Thoracic aorta (tissue), 2 donors: ENCODE data around the gene C2CD5. TPM values are rescaled to one million over a fixed set of nuclear protein-coding genes. Genes with fewer than 3 reads are reported as not detected.
A peak's percentile ranks its signal among the peaks of the same experiment; 100 is the strongest.

ENCODE experiments used
- ATAC-seq: fragments of 150-250 bp; one replicate; pipeline ENCODE4 v1.8.0; 2017; ENCODE audit warnings: low read depth; ENCODE audit not compliant: insufficient number of reproducible peaks, low FRiP score
- DNase-seq: peaks from one replicate; pipeline ENCODE4 v3.0.0-alpha.2; 2020; ENCODE audit warnings: low spot score
- H3K27ac ChIP-seq, 2 donors: fragments of 200-600 bp; sonication (generic); 1 replicate in 1 of 2; 2 replicates in 1 of 2; pipeline ENCODE4 v1.5.1; 2016; ENCODE audit warnings: mild to moderate bottlenecking in 2 of 2, moderate library complexity in 2 of 2
- H3K27me3 ChIP-seq: fragments of 200-600 bp; sonication (generic); replicated peaks from 2 replicates; pipeline ENCODE4 v1.6.0; 2016; ENCODE audit warnings: mild to moderate bottlenecking; ENCODE audit not compliant: insufficient read depth
- H3K36me3 ChIP-seq: fragments of 200-600 bp; sonication (generic); one replicate; pipeline ENCODE4 v1.5.1; 2016
- H3K4me1 ChIP-seq, 2 donors: fragments of 200-600 bp; sonication (generic); 1 replicate in 1 of 2; 2 replicates in 1 of 2; pipeline versions ENCODE4 v1.5.1 to v1.6.0; 2016; ENCODE audit warnings: low read depth in 2 of 2, mild to moderate bottlenecking in 1 of 2; ENCODE audit not compliant: control insufficient read depth in 1 of 2
- H3K4me3 ChIP-seq: fragments of 200-600 bp; sonication (generic); 2 replicates; pipeline ENCODE4 v1.5.1; 2016; ENCODE audit warnings: mild to moderate bottlenecking
- H3K9me3 ChIP-seq: fragments of 200-600 bp; sonication (generic); 2 replicates; pipeline ENCODE4 v1.5.1; 2016
- total RNA-seq, 2 donors: library from RNA; depleted of rRNA; stranded (reverse); fragments of >200 nt; gene quantifications; one replicate each; pipeline versions ENCODE4 v1.1.0 to v1.2.3, GENCODE V29; 2016
- TF ChIP-seq, protein P1 (sequence below): fragments of 200-600 bp; sonication (generic); IDR thresholded peaks from one replicate; pipeline ENCODE4 v1.5.1; 2019; ENCODE audit warnings: antibody characterized with exemption

Gene C2CD5
- total RNA-seq, 2 donors from 2014 or later: 41.3 to 60.0 TPM

DNA sequence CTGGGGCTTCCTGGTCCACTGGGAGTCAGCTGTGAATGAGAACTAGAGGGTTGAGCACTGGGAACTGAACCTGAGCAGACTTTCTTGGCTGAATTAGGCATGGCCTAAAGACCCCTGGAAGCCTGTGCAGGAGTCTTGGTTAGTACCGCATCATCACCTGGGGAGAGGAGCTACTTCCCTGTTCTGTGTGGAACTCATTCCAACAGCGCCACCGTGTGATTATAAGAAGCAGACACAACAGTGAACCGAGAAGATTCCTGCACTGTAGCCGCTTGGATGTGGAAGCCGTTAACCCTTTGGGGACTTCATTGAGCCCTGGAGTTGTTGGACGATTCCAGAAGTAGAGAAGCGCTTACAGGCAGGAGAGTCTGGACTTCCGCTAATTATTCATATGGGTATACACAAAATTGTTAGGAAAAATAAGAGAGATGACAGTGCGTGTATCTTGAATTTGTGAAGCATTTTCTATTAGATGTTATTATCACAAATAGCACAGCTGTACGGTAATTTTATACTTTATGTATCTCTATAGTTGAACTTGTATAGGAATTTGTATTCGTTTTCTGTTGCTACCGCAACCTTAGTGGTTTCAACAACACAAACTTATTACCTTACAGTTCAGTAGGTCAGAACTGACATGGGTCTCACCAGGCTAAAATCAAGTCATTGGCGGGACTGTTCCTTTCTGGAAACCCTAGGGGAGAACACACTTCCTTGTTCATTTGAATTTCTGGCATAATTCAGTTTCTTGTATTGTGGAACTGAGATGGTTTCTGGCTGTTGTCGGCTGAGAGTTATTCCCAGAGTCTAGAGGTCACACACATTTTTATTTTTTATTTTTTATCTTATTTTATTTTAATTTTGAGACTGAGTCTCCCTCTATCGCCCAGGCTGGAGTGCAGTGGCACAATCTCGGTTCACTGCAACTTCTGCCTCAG, 100.7 kb downstream of the C2CD5 start:
- Histone ChIP-seq H3K36me3 (no peaks in the 10 kb centered on the region), H3K4me3 (no peak overlapping the region), H3K27ac (no peak overlapping the region), H3K4me1 (no peaks in the 10 kb centered on the region), H3K27me3 (no peaks in the 10 kb centered on the region), H3K9me3 (no peaks in the 10 kb centered on the region)
- TF ChIP-seq, protein P1, sequence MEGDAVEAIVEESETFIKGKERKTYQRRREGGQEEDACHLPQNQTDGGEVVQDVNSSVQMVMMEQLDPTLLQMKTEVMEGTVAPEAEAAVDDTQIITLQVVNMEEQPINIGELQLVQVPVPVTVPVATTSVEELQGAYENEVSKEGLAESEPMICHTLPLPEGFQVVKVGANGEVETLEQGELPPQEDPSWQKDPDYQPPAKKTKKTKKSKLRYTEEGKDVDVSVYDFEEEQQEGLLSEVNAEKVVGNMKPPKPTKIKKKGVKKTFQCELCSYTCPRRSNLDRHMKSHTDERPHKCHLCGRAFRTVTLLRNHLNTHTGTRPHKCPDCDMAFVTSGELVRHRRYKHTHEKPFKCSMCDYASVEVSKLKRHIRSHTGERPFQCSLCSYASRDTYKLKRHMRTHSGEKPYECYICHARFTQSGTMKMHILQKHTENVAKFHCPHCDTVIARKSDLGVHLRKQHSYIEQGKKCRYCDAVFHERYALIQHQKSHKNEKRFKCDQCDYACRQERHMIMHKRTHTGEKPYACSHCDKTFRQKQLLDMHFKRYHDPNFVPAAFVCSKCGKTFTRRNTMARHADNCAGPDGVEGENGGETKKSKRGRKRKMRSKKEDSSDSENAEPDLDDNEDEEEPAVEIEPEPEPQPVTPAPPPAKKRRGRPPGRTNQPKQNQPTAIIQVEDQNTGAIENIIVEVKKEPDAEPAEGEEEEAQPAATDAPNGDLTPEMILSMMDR: peak; percentile 71
- peak; percentile 6 for DNase-seq
- peak; percentile 91 for ATAC-seq

DNA sequence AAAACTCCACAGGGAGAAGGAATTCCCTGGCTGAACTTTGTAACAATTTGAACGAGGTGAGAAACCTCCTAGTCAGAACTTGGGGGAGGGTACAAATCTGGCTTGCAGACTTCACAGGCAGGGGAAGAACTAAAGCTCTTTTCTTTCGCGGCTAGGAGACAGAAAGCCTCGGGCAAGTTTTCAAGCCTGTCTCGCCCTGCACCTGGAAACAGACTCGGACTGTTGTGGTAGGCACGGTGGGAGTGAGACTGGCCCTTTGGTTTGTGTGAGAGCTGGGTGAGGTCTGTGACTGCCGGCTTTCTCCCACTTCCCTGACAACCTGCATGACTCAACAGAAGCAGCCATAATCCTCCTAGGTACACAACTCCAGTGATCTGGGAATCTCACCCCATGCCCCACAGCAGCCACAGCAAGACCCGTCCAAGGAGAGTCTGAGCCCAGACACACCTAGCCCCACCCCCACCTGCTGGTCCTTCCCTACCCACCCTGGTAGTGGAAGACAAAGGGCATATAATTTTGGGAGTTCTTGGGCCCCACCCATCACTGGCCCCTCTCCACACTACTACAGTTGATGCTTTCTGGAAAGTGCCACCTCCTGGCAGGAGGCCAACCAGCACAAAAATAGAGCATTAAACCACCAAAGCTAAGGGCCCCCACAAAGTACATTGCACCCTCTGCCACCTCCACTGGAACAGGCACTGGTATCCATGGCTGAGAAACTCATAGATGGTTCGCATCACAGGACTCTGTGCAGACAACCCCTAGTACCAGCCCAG, 107.1 kb downstream of the C2CD5 start:
- ATAC-seq (no peak), DNase-seq (no peak)
- H3K36me3 ChIP-seq: no peaks in the 10 kb centered on the region
- TF ChIP-seq, protein P1: no peak
- no peak overlapping the region for H3K27ac ChIP-seq
- no peaks in the 10 kb centered on the region for H3K9me3 ChIP-seq
- H3K27me3 ChIP-seq: no peaks in the 10 kb centered on the region
- H3K4me3 ChIP-seq: no peak overlapping the region
- peaks cover 0 to 6% of the 10 kb centered on the region in 2 donors for H3K4me1 ChIP-seq

GRCh38 chr12:22435583-22435982, 108.8 kb downstream of the C2CD5 start:
- TF ChIP-seq, protein P1: no peak
- Histone ChIP-seq H3K4me1 (peaks cover 0 to 6% of the 10 kb centered on the region in 2 donors), H3K4me3 (no peak overlapping the region), H3K27ac (no peak overlapping the region), H3K9me3 (no peaks in the 10 kb centered on the region), H3K27me3 (no peaks in the 10 kb centered on the region), H3K36me3 (no peaks in the 10 kb centered on the region)
- ATAC-seq: no peak
- DNase-seq: no peak

- Histone ChIP-seq H3K4me3 (no peak overlapping the region), H3K9me3 (no peaks in the 10 kb centered on the region), H3K36me3 (no peaks in the 10 kb centered on the region), H3K27ac (no peak overlapping the region), H3K27me3 (no peaks in the 10 kb centered on the region), H3K4me1 (no peaks in the 10 kb centered on the region)
- no peak for ATAC-seq
- TF ChIP-seq, protein P1: no peak
- DNase-seq: no peak
These were observed 112.6 kb downstream of the C2CD5 start for GRCh38 chr12:22431693-22432251.

DNA sequence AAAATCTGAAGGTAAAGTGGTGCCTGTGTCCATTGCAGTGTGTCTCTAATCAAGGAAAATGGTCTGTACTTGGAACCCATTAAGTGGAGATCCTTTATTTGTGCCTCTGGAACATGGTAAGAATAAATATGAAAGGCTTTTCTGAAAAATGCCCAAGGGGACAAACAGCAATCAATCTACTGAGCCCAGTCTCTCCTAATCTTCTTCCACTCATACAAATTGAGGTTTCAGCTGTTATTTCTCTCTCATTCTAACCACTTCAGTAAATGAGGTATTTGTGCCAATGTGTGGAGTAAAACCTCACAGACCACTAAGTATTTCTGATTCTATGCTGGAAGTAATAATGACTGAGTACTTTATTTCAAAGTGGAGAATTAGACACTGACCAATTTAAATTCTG, 127.5 kb downstream of the C2CD5 start:
- Histone ChIP-seq H3K27ac (no peak overlapping the region), H3K9me3 (no peaks in the 10 kb centered on the region), H3K36me3 (no peaks in the 10 kb centered on the region), H3K4me1 (peaks cover 10% of the 10 kb centered on the region in 2 donors), H3K4me3 (no peak overlapping the region), H3K27me3 (no peaks in the 10 kb centered on the region)
- no peak for ATAC-seq
- DNase-seq: no peak
- TF ChIP-seq, protein P1: no peak
